Activated T-cell treated with anti-CD3 and anti-CD28 coated beads for 24 hours (primary cell): Measurements from ENCODE around the gene PDZRN4.
"Not testable (repeated sequence)": the region's sequence is repeated elsewhere in the genome, so short reads cannot be mapped to it uniquely, and the experiment has no call there.

Experiments
- DNase-seq: peaks from one replicate; pipeline ENCODE4 v3.0.0-alpha.2; 2020; ENCODE audit warnings: low read depth

The PDZRN4 gene

GRCh38 chr12:41514021-41514777 lies 326.1 kb downstream of the PDZRN4 start:
- DNase-seq: no peak

- DNase-seq: no peak
Observed at GRCh38 chr12:41514907-41515306, 326.8 kb downstream of the PDZRN4 start.

GRCh38 chr12:41515953-41516352 lies 327.8 kb downstream of the PDZRN4 start:
- no peak for DNase-seq

GRCh38 chr12:41520869-41521268 lies 332.7 kb downstream of the PDZRN4 start:
- DNase-seq: no peak

- DNase-seq: no peak
Observed at GRCh38 chr12:41521872-41522379, 333.8 kb downstream of the PDZRN4 start.

- DNase-seq: no peak
Observed at GRCh38 chr12:41527062-41527461, 338.9 kb downstream of the PDZRN4 start.

- DNase-seq: no peak
Observed at GRCh38 chr12:41527534-41528116, 339.5 kb downstream of the PDZRN4 start.

- no peak for DNase-seq
Observed at GRCh38 chr12:41528874-41529273, 340.8 kb downstream of the PDZRN4 start.

GRCh38 chr12:41530441-41530840 lies 342.3 kb downstream of the PDZRN4 start:
- no peak for DNase-seq

- DNase-seq: no peak
Observed at GRCh38 chr12:41531147-41531829, 343.2 kb downstream of the PDZRN4 start.

- no peak for DNase-seq
Observed at GRCh38 chr12:41532072-41532471, 344.0 kb downstream of the PDZRN4 start.

GRCh38 chr12:41536813-41537490 lies 348.8 kb downstream of the PDZRN4 start:
- no peak for DNase-seq

- no peak for DNase-seq
Observed at GRCh38 chr12:41537522-41537921, 349.4 kb downstream of the PDZRN4 start.

- no peak for DNase-seq
Observed at GRCh38 chr12:41545761-41546160, 357.6 kb downstream of the PDZRN4 start.

- not testable (repeated sequence) for DNase-seq
Observed at GRCh38 chr12:41547071-41547470, 359.0 kb downstream of the PDZRN4 start.

- DNase-seq: no peak
Observed at GRCh38 chr12:41548926-41549325, 360.8 kb downstream of the PDZRN4 start.

GRCh38 chr12:41552588-41552987 lies 364.5 kb downstream of the PDZRN4 start:
- no peak for DNase-seq

- no peak for DNase-seq
Observed at GRCh38 chr12:41556176-41556575, 368.1 kb downstream of the PDZRN4 start.

GRCh38 chr12:41557344-41557743 lies 369.2 kb downstream of the PDZRN4 start:
- DNase-seq: no peak

GRCh38 chr12:41558671-41559070 lies 370.6 kb downstream of the PDZRN4 start:
- no peak for DNase-seq

- no peak for DNase-seq
Observed at GRCh38 chr12:41563051-41563450, 374.9 kb downstream of the PDZRN4 start.

- DNase-seq: no peak
Observed at GRCh38 chr12:41564816-41565215, 376.7 kb downstream of the PDZRN4 start.
